ENCODE measurements around the gene ZGPAT. TPM values are rescaled to one million over a fixed set of nuclear protein-coding genes. Genes with fewer than 3 reads are reported as not detected.

Gene ZGPAT
- total and polyA plus RNA-seq, 2 of the 13 experiments (the other 11 are each of a cell fraction or from before 2014, with no cell fraction given) = 23.0 to 41.9 TPM

DNA sequence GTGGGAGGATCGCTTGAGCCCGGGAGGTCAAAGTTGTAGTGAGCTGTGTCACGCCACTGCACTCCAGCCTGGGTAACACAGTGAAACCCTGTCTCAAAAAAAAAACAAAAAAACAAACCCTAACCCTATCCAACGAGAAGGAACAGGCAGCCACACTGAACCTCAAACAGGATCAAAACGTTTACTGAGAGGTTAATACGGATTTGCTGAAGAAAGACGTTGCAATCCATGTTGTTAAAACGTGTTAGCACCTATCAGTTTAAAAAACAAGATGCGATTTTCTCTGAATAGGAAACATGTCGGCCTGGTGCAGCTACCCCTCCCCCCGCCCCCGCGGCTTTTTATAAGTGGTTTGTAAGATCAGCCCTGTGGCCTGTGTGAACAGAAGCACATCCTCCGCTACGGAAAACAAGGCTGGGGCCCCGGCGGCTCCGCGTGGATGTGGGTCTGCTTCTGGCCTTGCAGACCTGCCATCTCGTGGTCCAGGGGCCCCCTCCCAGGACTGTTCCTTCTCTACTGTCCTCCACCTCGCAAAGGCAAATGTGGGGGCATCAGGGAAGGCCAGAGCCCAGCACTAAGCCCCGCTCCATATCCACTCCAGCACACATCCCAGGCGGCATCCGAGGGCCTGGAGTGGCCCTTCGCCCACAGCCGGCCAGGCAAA lies 43.1 kb downstream of the ZGPAT start:
- 70% methylated on average over 26 of the region's 26 CpGs for WGBS (ENCODE audit: low lambda C conversion rate)
- no peak overlapping the region for H2AFZ ChIP-seq (ENCODE audit: low read length)
- DNase-seq (ENCODE audit: low spot score) (no peak), FAIRE-seq (peak; percentile 74), ATAC-seq (no peak)
- in situ Hi-C loops (cut with HindIII; ENCODE audit: extremely low pct_ligation_motif_present, low pct_unique_long_range_greater_than_20kb) = no loop called here
- TF ChIP-seq AGO2 (optimal IDR thresholded peaks at IDR 0.05; ENCODE audit: low read depth, low read length) = peak; percentile 37
- no peak for TF ChIP-seq ZNF891 (CRISPR knock-in tag; IDR thresholded peaks at IDR 0.05)
- peak; percentile 73; the same call in 1 of the 2 replicates for TF ChIP-seq ZBTB38 (CRISPR knock-in tag; IDR thresholded peaks at IDR 0.05)
- no peak for TF ChIP-seq BHLHE40 (IDR thresholded peaks at IDR 0.05; ENCODE audit: low read length)
- TF ChIP-seq, protein P1, sequence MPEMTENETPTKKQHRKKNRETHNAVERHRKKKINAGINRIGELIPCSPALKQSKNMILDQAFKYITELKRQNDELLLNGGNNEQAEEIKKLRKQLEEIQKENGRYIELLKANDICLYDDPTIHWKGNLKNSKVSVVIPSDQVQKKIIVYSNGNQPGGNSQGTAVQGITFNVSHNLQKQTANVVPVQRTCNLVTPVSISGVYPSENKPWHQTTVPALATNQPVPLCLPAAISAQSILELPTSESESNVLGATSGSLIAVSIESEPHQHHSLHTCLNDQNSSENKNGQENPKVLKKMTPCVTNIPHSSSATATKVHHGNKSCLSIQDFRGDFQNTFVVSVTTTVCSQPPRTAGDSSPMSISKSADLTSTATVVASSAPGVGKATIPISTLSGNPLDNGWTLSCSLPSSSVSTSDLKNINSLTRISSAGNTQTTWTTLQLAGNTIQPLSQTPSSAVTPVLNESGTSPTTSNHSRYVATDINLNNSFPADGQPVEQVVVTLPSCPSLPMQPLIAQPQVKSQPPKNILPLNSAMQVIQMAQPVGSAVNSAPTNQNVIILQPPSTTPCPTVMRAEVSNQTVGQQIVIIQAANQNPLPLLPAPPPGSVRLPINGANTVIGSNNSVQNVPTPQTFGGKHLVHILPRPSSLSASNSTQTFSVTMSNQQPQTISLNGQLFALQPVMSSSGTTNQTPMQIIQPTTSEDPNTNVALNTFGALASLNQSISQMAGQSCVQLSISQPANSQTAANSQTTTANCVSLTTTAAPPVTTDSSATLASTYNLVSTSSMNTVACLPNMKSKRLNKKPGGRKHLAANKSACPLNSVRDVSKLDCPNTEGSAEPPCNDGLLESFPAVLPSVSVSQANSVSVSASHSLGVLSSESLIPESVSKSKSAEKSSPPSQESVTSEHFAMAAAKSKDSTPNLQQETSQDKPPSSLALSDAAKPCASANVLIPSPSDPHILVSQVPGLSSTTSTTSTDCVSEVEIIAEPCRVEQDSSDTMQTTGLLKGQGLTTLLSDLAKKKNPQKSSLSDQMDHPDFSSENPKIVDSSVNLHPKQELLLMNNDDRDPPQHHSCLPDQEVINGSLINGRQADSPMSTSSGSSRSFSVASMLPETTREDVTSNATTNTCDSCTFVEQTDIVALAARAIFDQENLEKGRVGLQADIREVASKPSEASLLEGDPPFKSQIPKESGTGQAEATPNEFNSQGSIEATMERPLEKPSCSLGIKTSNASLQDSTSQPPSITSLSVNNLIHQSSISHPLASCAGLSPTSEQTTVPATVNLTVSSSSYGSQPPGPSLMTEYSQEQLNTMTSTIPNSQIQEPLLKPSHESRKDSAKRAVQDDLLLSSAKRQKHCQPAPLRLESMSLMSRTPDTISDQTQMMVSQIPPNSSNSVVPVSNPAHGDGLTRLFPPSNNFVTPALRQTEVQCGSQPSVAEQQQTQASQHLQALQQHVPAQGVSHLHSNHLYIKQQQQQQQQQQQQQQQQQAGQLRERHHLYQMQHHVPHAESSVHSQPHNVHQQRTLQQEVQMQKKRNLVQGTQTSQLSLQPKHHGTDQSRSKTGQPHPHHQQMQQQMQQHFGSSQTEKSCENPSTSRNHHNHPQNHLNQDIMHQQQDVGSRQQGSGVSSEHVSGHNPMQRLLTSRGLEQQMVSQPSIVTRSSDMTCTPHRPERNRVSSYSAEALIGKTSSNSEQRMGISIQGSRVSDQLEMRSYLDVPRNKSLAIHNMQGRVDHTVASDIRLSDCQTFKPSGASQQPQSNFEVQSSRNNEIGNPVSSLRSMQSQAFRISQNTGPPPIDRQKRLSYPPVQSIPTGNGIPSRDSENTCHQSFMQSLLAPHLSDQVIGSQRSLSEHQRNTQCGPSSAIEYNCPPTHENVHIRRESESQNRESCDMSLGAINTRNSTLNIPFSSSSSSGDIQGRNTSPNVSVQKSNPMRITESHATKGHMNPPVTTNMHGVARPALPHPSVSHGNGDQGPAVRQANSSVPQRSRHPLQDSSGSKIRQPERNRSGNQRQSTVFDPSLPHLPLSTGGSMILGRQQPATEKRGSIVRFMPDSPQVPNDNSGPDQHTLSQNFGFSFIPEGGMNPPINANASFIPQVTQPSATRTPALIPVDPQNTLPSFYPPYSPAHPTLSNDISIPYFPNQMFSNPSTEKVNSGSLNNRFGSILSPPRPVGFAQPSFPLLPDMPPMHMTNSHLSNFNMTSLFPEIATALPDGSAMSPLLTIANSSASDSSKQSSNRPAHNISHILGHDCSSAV (CRISPR knock-in tag; IDR thresholded peaks at IDR 0.05; ENCODE audit: borderline replicate concordance) = no peak
- TF ChIP-seq, protein P2, sequence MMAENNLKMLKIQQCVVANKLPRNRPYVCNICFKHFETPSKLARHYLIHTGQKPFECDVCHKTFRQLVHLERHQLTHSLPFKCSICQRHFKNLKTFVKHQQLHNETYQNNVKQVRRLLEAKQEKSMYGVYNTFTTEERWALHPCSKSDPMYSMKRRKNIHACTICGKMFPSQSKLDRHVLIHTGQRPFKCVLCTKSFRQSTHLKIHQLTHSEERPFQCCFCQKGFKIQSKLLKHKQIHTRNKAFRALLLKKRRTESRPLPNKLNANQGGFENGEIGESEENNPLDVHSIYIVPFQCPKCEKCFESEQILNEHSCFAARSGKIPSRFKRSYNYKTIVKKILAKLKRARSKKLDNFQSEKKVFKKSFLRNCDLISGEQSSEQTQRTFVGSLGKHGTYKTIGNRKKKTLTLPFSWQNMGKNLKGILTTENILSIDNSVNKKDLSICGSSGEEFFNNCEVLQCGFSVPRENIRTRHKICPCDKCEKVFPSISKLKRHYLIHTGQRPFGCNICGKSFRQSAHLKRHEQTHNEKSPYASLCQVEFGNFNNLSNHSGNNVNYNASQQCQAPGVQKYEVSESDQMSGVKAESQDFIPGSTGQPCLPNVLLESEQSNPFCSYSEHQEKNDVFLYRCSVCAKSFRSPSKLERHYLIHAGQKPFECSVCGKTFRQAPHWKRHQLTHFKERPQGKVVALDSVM (CRISPR knock-in tag; IDR thresholded peaks at IDR 0.05) = peak; percentile 3
- TF ChIP-seq ZNF550 (CRISPR knock-in tag; IDR thresholded peaks at IDR 0.05; ENCODE audit: borderline replicate concordance) = 0 out of 2 replicates have a peak, but pooled peaks have one; percentile 43
- CTCF ChIA-PET (ENCODE audit: low intra/inter-chr PET ratio, low total read pairs) = no interaction called here
- H3K36me3 ChIP-seq (replicated peaks in 1 of 2; ENCODE audit: control insufficient read depth in 1 of 2, insufficient read depth in 2 of 2, low read length in 2 of 2) = no peaks in the 10 kb centered on the region
- no TSS peak for BruUV-seq (replicated peaks)
- H3K27me3 ChIP-seq (ENCODE audit: control insufficient read depth in 1 of 2, insufficient read depth in 2 of 2, low read length in 2 of 2) = peaks cover 0 to 2% of the 10 kb centered on the region in 2 experiments; a peak in 1 of 5 replicates
- H4K20me1 ChIP-seq (ENCODE audit: insufficient read depth, low read length) = no peaks in the 10 kb centered on the region
- no peak overlapping the region for H3K27ac ChIP-seq (ENCODE audit: extremely low read length, insufficient read depth, low read length)
- no peak overlapping the region for H3K4me2 ChIP-seq (ENCODE audit: low read depth, low read length)
- H3K9me3 ChIP-seq (ENCODE audit: low read length) = no peaks in the 10 kb centered on the region
- no peak overlapping the region for H3K4me3 ChIP-seq (replicated peaks in 1 of 3; ENCODE audit: insufficient read depth in 1 of 3, low read depth in 2 of 3, low read length in 3 of 3)
- peaks cover 53% of the 10 kb centered on the region for H3K4me1 ChIP-seq (ENCODE audit: insufficient read depth, low read length)
- intact Hi-C loops (cut with micrococcal nuclease; ENCODE audit: unreplicated experiment) = no loop called here
- no peak overlapping the region for H3K9ac ChIP-seq (ENCODE audit: insufficient read depth, low read depth, low read length)
- POLR2A ChIA-PET = interaction anchor here (1.7 to 5.1 kb wide), 3 partner anchors 10 to 114 kb away, joined by 3 to 28 read pairs (median 11); partner anchors contain the start of genes LIME1, SLC2A4RG and TPD52L2
- H3K79me2 ChIP-seq (ENCODE audit: insufficient read depth, low read length) = no peaks in the 10 kb centered on the region
